Brain microvascular endothelial cell (primary cell): ENCODE measurements around the gene COMMD3.

Experiments
- DNase-seq: peaks from one replicate; pipeline ENCODE4 v3.0.0-alpha.2; 2020
- H3K27ac ChIP-seq: fragments of 250-450 bp; sonication (Bioruptor Pico); 2 replicates; pipeline ENCODE4 v1.5.1; 2020; ENCODE audit warnings: mild to moderate bottlenecking, moderate library complexity
- H3K27me3 ChIP-seq: fragments of 250-450 bp; sonication (Bioruptor Pico); replicated peaks from 2 replicates; pipeline ENCODE4 v1.5.1; 2020; ENCODE audit warnings: mild to moderate bottlenecking
- H3K36me3 ChIP-seq: fragments of 250-450 bp; sonication (Bioruptor Pico); replicated peaks from 2 replicates; pipeline ENCODE4 v1.5.1; 2020; ENCODE audit warnings: mild to moderate bottlenecking
- H3K4me3 ChIP-seq: 2 replicates; pipeline ENCODE4 v1.5.1; 2011; ENCODE audit warnings: low read depth, mild to moderate bottlenecking, control low read depth, low read length, moderate library complexity
- in situ Hi-C: cut with HindIII; loops from 2 replicates; pipeline ENCODE4 v1.10.0; 2017; ENCODE audit warnings: low sequenced_read_pairs, low pct_ligation_motif_present
- TF ChIP-seq, protein P1 (sequence below): IDR thresholded peaks from 2 replicates; pipeline ENCODE4 v1.5.1; 2011; ENCODE audit warnings: low read depth, mild to moderate bottlenecking, moderate library complexity, low read length, control low read depth, inconsistent platforms; ENCODE audit errors: missing control alignments

Gene COMMD3

GRCh38 chr10:22342421-22342820 is 26.2 kb downstream of the COMMD3 start:
- Histone ChIP-seq H3K27ac (no peak overlapping the region), H3K36me3 (no peaks in the 10 kb centered on the region), H3K27me3 (peaks cover 74% of the 10 kb centered on the region), H3K4me3 (no peak overlapping the region)
- DNase-seq = no peak
- in situ Hi-C loops = no loop called here
- TF ChIP-seq, protein P1, sequence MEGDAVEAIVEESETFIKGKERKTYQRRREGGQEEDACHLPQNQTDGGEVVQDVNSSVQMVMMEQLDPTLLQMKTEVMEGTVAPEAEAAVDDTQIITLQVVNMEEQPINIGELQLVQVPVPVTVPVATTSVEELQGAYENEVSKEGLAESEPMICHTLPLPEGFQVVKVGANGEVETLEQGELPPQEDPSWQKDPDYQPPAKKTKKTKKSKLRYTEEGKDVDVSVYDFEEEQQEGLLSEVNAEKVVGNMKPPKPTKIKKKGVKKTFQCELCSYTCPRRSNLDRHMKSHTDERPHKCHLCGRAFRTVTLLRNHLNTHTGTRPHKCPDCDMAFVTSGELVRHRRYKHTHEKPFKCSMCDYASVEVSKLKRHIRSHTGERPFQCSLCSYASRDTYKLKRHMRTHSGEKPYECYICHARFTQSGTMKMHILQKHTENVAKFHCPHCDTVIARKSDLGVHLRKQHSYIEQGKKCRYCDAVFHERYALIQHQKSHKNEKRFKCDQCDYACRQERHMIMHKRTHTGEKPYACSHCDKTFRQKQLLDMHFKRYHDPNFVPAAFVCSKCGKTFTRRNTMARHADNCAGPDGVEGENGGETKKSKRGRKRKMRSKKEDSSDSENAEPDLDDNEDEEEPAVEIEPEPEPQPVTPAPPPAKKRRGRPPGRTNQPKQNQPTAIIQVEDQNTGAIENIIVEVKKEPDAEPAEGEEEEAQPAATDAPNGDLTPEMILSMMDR = no peak

GRCh38 chr10:22343731-22344130 is 27.5 kb downstream of the COMMD3 start:
- no peak overlapping the region for H3K27ac ChIP-seq
- DNase-seq = no peak
- TF ChIP-seq, protein P1 = no peak
- peaks cover 67% of the 10 kb centered on the region for H3K27me3 ChIP-seq
- no peak overlapping the region for H3K4me3 ChIP-seq
- in situ Hi-C loops = no loop called here
- H3K36me3 ChIP-seq = no peaks in the 10 kb centered on the region

- TF ChIP-seq, protein P1 = no peak
- H3K27ac ChIP-seq = no peak overlapping the region
- DNase-seq = no peak
- no peak overlapping the region for H3K4me3 ChIP-seq
- in situ Hi-C loops = no loop called here
- H3K27me3 ChIP-seq = peaks cover 62% of the 10 kb centered on the region
- H3K36me3 ChIP-seq = no peaks in the 10 kb centered on the region
These were observed 28.1 kb downstream of the COMMD3 start for GRCh38 chr10:22344249-22344648.

GRCh38 chr10:22344781-22345300 is 28.7 kb downstream of the COMMD3 start:
- TF ChIP-seq, protein P1 = no peak
- H3K36me3 ChIP-seq = no peaks in the 10 kb centered on the region
- peaks cover 62% of the 10 kb centered on the region for H3K27me3 ChIP-seq
- no peak overlapping the region for H3K27ac ChIP-seq
- no peak for DNase-seq
- H3K4me3 ChIP-seq = no peak overlapping the region
- in situ Hi-C loops = no loop called here

GRCh38 chr10:22345301-22346095 is 29.3 kb downstream of the COMMD3 start, which contains the start of gene SPAG6:
SPAG6 (plus strand) TSS chr10:22345496; CDS start chr10:22345612, 116 bp downstream.
- H3K27me3 ChIP-seq = peaks cover 62% of the 10 kb centered on the region
- no peak for DNase-seq
- TF ChIP-seq, protein P1 = no peak

More at GRCh38 chr10:22345301-22346095, 29.3 kb downstream of the COMMD3 start, which contains the start of gene SPAG6:
- Histone ChIP-seq H3K27ac (no peak within 1 kb of the TSS), H3K4me3 (no peak within 1 kb of the TSS), H3K36me3 (no peaks in the 10 kb centered on the region)
- in situ Hi-C loops = no loop called here
